Ovary (tissue), 9 donors: ENCODE results near the gene CIAO3. TPM values are rescaled to one million over a fixed set of nuclear protein-coding genes. Genes with fewer than 3 reads are reported as not detected.
"Not testable (repeated sequence)": the region's sequence is repeated elsewhere in the genome, so short reads cannot be mapped to it uniquely, and the experiment has no call there.

Experiments
- DNase-seq, 5 donors: peaks; one replicate each; pipeline ENCODE4 v3.0.0-alpha.2; 2019 to 2020
- H3K27ac ChIP-seq, 2 donors: fragments of 200-600 bp; one replicate each; pipeline versions ENCODE4 v1.5.1 to v1.8.0; 2019 to 2022
- H3K27me3 ChIP-seq: fragments of 200-600 bp; one replicate; pipeline ENCODE4 v1.8.0; 2022
- H3K36me3 ChIP-seq: fragments of 200-600 bp; sonication (generic); one replicate; pipeline ENCODE4 v1.5.1; 2019
- H3K4me1 ChIP-seq: one replicate; pipeline ENCODE4 v1.8.1; 2013; ENCODE audit warnings: mild to moderate bottlenecking, moderate library complexity; ENCODE audit not compliant: insufficient read depth
- H3K4me3 ChIP-seq: fragments of 200-600 bp; sonication (generic); one replicate; pipeline ENCODE4 v1.5.1; 2017
- H3K9me3 ChIP-seq, 2 donors: fragments of 200-600 bp in 1 of 2; sonication (generic) in 1 of 2; one replicate each; pipeline versions ENCODE4 v1.5.1 to v1.8.1; 2013 to 2019; ENCODE audit warnings: mild to moderate bottlenecking in 1 of 2, moderate library complexity in 1 of 2
- EP300 ChIP-seq: sonication (generic); formaldehyde crosslinking; IDR thresholded peaks from one replicate; pipeline ENCODE4 v1.6.1; 2017; ENCODE audit warnings: antibody characterized with exemption
- POLR2A ChIP-seq: fragments of 450-650 bp; IDR thresholded peaks from one replicate; pipeline ENCODE4 v1.6.1; 2017; ENCODE audit warnings: antibody characterized with exemption, mild to moderate bottlenecking, moderate library complexity
- WGBS, 3 donors: extraction: QIAGEN DNeasy Blood & Tissue Kit in 1 of 3; methylation state at CpG; one replicate each; pipeline versions ENCODE4 v1.1.5 to v1.1.7; 2013 to 2017; 5-methylcytosine and 5-hydroxymethylcytosine counted together
- intact Hi-C, 4 donors: fragments of 100-400 bp; cut with DNase I; formaldehyde crosslinking; loops; one replicate each; pipeline versions ENCODE4 v1.11.0 to v1.15.1; 2022 to 2023
- polyA plus RNA-seq, 2 donors: library from polyadenylated mRNA; stranded (reverse); fragments of 200-250 nt in 1 of 2; fragments of 350-450 nt in 1 of 2; fragmentation: Illumina TruSeq in 1 of 2; extraction: RNeasy Lipid Tissue Mini Kit (QIAGEN cat#74804) in 1 of 2; gene quantifications; one replicate each; pipeline ENCODE4 v1.2.3, GENCODE V29; 2013 to 2014
- total RNA-seq, 7 donors: library from RNA; depleted of rRNA in 2 of 7; stranded (reverse); fragments of >200 nt in 2 of 7; fragmentation: NEBNext Ultra II Directional in 3 of 7; extraction: Animal tissue kit (Norgen Biotek cat#: 25700) in 3 of 7; gene quantifications; one replicate each; pipeline versions ENCODE4 v1.1.0 to v1.2.4, GENCODE V29; 2016 to 2023
- TF ChIP-seq, protein P1 (sequence below), 3 donors: fragments of 450-650 bp in 2 of 3; fragments of 200-600 bp in 1 of 3; IDR thresholded peaks; one replicate each; pipeline versions ENCODE4 v1.5.1 to v1.8.0; 2016 to 2022; ENCODE audit warnings: antibody characterized with exemption in 3 of 3, mild to moderate bottlenecking in 1 of 3
- donor health status: DM: no; HTN: no; CAD: no; lungs with moderate emphysema.
- donor health status: DM: no; HTN: no; CAD: no.
- donor health status: Bipolar disorder and iron deficiency.
- donor health status: DM: yes; HTN: yes; CAD: no.
- donor health status: DM: no; HTN: no; CAD: no.
- donor health status: DM: yes; HTN: yes; CAD: no.

CIAO3 gene
- total and polyA plus RNA-seq, 9 donors: 8.5 to 32.5 (median 21.0) TPM

DNA sequence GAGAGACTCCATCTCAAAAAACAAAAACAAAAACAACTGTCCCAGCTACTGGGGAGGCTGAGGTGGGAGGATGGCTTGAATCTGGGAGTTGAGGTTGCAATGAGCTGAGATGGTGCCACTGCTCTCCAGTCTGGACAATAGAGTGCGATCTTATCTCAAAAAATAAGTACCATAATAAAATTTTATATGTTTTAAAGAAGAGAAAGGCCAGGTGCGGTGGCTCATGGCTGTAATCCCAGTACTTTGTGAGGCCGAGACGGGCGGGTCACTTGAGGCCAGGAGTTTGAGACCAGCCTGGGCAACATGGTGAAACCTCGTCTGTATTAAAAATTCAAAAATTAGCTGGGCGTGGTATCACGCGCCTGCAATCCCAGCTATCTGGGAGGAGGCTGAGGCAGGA, 36.0 kb upstream of the CIAO3 start:
- intact Hi-C loops: no loop called here
- no peak for DNase-seq
- Histone ChIP-seq H3K4me3 (no peak overlapping the region), H3K27me3 (no peaks in the 10 kb centered on the region), H3K36me3 (no peaks in the 10 kb centered on the region), H3K9me3 (no peaks in the 10 kb centered on the region), H3K4me1 (no peaks in the 10 kb centered on the region), H3K27ac (no peak overlapping the region)
- 74 to 87% (median 87%) methylated on average over 9 of the region's 9 CpGs for WGBS, 3 donors
- TF ChIP-seq, protein P1, sequence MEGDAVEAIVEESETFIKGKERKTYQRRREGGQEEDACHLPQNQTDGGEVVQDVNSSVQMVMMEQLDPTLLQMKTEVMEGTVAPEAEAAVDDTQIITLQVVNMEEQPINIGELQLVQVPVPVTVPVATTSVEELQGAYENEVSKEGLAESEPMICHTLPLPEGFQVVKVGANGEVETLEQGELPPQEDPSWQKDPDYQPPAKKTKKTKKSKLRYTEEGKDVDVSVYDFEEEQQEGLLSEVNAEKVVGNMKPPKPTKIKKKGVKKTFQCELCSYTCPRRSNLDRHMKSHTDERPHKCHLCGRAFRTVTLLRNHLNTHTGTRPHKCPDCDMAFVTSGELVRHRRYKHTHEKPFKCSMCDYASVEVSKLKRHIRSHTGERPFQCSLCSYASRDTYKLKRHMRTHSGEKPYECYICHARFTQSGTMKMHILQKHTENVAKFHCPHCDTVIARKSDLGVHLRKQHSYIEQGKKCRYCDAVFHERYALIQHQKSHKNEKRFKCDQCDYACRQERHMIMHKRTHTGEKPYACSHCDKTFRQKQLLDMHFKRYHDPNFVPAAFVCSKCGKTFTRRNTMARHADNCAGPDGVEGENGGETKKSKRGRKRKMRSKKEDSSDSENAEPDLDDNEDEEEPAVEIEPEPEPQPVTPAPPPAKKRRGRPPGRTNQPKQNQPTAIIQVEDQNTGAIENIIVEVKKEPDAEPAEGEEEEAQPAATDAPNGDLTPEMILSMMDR (IDR thresholded peaks at IDR 0.05): no peak
- TF ChIP-seq EP300: no peak

DNA sequence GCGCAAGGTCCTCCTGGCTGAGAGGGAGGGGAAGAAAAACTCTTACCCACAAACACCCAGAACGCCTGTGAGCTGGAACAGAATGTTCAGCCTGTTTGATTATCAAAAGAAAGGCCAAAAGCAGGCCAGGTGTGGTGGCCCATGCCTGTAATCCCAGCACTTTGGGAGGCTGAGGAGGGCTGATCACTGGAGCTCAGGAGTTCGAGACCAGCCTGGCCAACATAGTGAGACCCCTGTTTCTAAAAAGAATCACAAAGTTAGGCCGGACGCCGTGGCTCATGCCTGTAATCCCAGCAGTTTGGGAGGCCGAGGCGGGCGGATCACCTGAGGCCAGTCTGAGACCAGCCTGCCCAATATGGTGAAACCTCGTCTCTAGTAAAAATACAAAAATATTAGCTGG, 35.5 kb upstream of the CIAO3 start:
- H3K4me1 ChIP-seq, H3K36me3 ChIP-seq, H3K27me3 ChIP-seq, H3K27ac ChIP-seq, H3K4me3 ChIP-seq, DNase-seq, intact Hi-C loops, H3K9me3 ChIP-seq: not testable (repeated sequence)
- WGBS, 3 donors: 87 to 91% (median 88%) methylated on average over 10 of the region's 10 CpGs

GRCh38 chr16:775236-775796, 34.5 kb upstream of the CIAO3 start:
- intact Hi-C loops: no loop called here
- Histone ChIP-seq H3K36me3 (no peaks in the 10 kb centered on the region), H3K4me1 (no peaks in the 10 kb centered on the region), H3K9me3 (no peaks in the 10 kb centered on the region), H3K4me3 (no peak overlapping the region), H3K27me3 (no peaks in the 10 kb centered on the region), H3K27ac (no peak overlapping the region)
- TF ChIP-seq EP300 (no peak), POLR2A (no peak)
- TF ChIP-seq, protein P1 (IDR thresholded peaks at IDR 0.05): no peak
- no peak for DNase-seq
- 67 to 73% (median 70%) methylated on average over 36 of the region's 36 CpGs for WGBS, 3 donors

- WGBS, 3 donors: 62 to 83% (median 64%) methylated on average over 14 to 46 of the region's 46 CpGs
- H3K9me3 ChIP-seq: no peaks in the 10 kb centered on the region
- no peak overlapping the region for H3K4me3 ChIP-seq
- no peak overlapping the region for H3K27ac ChIP-seq
- no peak for DNase-seq
- H3K4me1 ChIP-seq: no peaks in the 10 kb centered on the region
- H3K27me3 ChIP-seq: no peaks in the 10 kb centered on the region
- TF ChIP-seq, protein P1 (IDR thresholded peaks at IDR 0.05): no peak
- TF ChIP-seq EP300: no peak
- TF ChIP-seq POLR2A: no peak
- intact Hi-C loops: no loop called here
- no peaks in the 10 kb centered on the region for H3K36me3 ChIP-seq
Measured at GRCh38 chr16:774086-775001, 33.5 kb upstream of the CIAO3 start.

DNA sequence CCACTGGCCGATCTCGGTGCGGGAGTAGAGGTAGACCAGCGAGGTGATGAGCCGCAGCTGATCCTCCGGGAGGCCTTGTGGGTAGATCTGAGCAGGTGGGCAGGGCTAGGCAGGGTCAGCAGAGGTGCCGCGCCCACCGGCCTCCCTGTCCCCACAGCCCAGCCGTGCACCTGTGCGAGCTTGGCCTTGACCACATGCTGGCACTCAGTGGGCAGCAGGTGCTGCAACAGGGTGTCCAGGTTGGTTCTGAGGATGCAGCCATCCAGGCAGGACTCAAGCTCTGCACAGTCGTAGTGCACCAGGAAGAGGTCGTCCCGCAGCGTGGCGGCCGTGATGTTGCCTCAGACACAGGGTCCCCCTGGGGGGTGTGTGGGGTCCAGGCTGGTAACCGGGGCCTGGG, 32.2 kb upstream of the CIAO3 start:
- Histone ChIP-seq H3K27ac (no peak overlapping the region), H3K4me3 (no peak overlapping the region), H3K36me3 (no peaks in the 10 kb centered on the region), H3K27me3 (no peaks in the 10 kb centered on the region), H3K9me3 (no peaks in the 10 kb centered on the region), H3K4me1 (no peaks in the 10 kb centered on the region)
- intact Hi-C loops: no loop called here
- no peak for DNase-seq
- TF ChIP-seq EP300: no peak
- TF ChIP-seq, protein P1 (IDR thresholded peaks at IDR 0.05): no peak
- no peak for TF ChIP-seq POLR2A
- WGBS, 3 donors: 83 to 84% (median 83%) methylated on average over 18 of the region's 18 CpGs
